HG02588 (cell line): ENCODE measurements around the gene RBM20.
A peak's percentile ranks its signal among the peaks of the same experiment; 100 is the strongest.
"Not testable (repeated sequence)": the region's sequence is repeated elsewhere in the genome, so short reads cannot be mapped to it uniquely, and the experiment has no call there.

Experiments
- ATAC-seq: cut with Tn5 transposase; IDR thresholded peaks from one replicate; pipeline ENCODE4 v1.9.1; 2021; ENCODE audit warnings: mild to moderate bottlenecking, moderate library complexity; ENCODE audit not compliant: unreplicated experiment

Gene RBM20

DNA sequence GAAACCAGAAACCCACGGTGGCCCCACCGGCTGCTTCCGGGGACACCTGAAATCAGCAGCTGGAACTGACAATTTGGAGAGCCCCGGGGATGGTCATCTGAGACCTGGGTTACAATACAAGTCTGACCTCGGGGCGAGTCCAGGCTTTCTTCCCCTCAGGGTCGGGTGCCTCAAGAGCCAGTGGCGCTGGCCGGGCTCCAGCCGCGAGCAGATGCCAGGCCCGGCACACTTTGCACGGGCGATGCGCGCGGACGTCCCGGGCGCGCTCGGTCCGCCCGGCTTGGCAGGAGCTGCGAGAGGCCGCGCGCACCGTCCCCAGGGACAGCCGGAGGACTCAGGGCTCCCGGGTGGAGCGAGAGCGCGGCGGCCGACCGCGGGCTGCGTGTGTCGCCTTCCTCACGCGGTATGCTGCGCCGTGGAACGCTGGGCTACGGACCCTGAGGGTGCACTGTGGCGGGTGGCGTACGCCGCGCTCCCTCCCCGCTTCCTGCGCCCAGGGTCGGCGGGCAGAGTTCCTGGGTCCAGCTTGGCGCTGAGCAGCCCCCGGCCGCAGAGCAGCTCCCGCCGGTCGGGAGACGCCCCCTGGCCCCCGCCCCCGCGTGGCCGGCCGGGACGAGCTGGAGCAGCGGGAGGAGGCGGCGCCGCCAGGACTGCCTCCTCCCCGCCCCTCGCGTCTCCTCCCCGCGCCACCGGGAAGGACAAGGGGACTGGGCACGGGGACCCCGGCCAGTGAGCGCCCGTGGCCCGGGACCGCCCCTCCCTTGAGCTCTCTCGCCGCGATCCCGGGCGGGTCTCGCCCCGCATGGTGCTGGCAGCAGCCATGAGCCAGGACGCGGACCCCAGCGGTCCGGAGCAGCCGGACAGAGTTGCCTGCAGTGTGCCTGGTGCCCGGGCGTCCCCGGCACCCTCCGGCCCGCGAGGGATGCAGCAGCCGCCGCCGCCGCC, at the start of gene RBM20:
RBM20 (plus strand) TSS at position 684 of the 945 bp plus-strand sequence; CDS start at position 803, 119 bp downstream.
- peak; percentile 39 for ATAC-seq

DNA sequence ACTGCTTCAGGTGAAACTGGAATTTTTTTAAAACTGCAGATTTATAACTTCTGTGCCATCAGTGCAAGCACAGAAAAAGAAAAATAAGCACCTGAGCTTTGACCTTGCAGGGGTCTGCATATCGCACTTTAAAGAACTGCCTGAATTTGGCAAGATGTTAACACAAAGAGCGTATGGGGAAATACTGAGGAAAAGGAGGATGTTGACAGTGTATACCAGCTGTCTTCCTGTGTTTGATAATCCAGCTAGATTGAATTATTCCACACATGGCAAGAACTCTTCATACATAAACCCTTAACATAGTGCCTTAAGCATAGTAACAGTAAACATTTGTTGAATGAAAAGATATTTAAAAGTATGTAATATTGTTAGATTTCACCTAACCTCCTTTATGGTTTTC, 46.7 kb upstream of the RBM20 start:
- no peak for ATAC-seq

DNA sequence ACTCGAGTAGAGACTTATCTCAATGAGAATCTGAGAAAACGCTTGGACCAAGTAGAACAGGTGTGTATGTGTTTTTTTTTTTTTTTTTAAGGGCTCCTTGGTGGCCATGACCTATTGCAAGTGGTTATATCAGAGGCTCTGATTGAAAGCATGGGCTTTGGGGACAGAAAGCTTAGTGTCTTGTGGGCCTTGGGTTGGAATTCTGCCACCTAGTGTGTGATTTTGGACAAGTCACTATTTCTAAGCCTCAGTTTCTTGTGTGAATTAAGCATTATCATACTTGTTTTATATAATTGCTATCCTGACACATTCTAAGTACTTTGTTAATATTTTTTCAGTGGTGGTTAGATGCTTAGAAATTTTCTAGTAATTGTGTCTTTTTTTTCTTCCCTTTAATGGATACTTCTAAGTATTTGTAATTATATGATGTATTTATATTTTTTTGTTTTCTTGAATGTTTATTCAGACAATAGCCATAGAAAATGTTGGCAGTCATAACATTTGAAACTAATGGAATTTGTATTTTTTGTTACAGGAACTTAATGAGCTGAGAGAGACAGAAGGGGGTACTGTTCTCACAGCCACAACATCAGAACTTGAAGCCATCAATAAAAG, 43.5 kb upstream of the RBM20 start:
- ATAC-seq: no peak

DNA sequence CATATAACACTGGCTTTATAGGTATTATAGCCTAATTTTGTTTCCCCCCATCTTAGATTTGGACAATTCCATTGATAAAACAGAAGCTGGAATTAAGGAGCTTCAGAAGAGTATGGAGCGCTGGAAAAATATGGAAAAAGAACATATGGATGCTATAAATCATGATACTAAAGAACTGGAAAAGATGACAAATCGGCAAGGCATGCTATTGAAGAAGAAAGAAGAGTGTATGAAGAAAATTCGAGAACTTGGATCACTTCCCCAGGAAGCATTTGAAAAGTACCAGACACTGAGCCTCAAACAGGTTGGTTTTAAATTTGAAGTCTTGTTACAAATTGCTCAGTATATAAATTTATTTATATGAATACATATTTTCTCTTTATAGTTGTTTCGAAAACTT, 42.6 kb upstream of the RBM20 start:
- ATAC-seq: no peak

DNA sequence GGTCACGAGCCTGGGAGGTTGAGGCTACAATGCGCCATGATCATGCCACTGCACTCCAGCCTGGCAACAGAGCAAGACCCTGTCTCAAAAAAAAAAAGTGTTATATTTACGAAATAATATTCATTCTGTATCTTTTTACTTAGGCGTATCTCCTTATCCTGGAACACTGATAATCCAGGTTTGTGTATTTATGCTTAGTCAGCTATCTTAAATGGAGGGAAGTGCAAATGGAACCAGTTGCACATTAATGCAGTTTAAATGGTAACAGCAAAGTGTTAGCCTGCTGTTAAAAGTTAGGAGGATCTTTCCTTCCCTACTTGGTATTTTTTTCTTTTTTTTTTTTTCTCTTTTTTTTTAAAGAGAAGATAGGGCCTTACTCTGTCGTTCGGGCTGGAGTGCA, 36.0 kb upstream of the RBM20 start:
- ATAC-seq: no peak

DNA sequence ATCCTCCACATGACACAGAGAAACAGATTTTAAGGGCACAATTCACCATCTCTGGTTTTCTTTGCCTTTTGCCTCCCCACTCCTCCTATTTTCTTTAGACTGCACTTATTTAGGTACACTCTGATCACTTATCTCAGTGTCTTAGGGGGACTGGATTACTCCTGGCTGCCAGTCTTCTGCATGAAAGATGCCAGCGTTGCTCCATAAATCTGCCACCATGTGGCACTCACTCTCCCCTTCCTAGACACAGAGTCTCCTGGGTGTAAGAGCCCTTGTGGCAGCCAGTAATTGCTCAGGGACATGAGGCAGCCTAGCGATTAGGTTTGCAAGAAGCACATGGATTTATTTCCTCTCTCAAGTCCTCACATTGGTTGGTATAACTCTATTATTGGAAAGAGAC, 34.5 kb upstream of the RBM20 start:
- ATAC-seq: no peak

DNA sequence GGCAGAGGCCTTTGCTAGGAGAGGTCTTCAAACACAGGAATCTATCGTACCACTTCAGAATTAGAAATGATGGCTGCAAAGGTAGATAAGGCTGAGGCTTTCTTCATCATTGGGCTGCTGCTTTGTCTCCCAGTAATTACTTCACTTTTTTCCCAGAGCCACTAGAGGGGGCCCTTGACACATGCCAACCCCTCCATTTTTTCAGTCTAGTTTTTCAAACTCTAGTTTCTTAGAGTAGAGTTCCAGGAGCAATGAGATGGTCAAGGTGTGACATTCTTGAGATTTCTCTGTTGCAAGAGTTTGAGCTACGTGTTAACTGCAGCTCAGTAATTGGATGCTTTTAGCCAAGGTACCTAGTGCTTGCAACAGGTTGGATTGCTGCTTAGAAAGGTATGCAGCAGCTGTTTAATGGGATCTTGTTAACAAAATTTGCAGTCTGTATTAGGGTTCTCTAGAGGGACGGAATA, 33.8 kb upstream of the RBM20 start:
- no peak for ATAC-seq

DNA sequence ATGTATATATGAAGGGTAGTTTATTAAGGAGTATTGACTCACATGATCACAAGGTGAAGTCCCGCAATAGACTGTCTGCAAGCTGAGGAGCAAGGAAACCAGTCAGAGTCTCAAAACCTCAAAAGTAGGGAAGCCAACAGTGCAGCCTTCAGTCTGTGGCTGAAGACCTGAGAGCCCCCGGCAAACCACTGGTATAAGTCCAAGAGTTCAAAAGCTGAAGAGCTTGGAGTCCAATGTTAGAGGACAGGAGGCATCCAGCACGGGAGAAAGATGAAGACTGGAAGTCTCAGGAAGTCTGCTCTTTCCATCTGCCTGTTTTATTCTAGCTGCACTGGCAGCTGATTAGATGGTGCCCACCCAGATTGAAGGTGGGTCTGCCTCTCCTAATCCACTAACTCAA, 33.4 kb upstream of the RBM20 start:
- not testable (repeated sequence) for ATAC-seq

DNA sequence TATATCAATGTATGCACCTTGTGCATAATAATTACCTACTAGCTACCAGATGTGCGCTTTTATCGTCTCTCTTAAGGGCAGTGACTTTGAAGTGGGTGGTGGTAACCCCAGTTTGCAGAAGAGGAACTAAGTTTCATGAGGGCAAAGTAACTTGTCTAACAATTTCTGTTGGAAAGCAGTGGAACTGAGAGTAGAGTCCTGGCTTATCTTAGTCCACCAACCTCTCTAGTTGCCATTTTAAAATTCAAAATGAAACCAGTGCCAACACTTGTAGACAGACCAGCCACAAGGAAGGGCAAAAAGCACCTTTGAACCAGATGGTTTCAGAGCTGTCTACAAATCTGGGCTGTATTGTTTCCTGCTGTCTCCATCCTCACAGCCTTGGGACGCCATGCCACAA, 32.0 kb upstream of the RBM20 start:
- no peak for ATAC-seq

DNA sequence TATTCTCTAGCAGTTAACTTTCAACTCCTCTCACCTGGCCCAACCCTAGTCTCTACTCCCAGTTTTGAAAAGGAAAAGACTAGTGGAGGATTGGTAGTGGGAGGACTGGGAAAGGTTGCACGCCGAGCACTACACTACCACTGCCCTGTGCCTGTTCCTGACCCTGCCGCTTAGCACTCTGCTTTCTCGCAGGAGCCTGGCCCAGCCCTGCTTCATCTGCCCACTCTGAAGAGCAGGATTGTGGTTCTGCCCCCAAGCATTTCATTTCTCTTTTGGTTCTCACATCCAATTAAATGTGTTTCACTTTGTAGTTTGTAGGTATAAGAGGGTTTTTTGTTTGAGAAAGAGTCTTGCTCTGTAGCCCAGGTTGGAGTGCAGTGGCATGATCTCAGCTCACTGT, 31.5 kb upstream of the RBM20 start:
- ATAC-seq: no peak

DNA sequence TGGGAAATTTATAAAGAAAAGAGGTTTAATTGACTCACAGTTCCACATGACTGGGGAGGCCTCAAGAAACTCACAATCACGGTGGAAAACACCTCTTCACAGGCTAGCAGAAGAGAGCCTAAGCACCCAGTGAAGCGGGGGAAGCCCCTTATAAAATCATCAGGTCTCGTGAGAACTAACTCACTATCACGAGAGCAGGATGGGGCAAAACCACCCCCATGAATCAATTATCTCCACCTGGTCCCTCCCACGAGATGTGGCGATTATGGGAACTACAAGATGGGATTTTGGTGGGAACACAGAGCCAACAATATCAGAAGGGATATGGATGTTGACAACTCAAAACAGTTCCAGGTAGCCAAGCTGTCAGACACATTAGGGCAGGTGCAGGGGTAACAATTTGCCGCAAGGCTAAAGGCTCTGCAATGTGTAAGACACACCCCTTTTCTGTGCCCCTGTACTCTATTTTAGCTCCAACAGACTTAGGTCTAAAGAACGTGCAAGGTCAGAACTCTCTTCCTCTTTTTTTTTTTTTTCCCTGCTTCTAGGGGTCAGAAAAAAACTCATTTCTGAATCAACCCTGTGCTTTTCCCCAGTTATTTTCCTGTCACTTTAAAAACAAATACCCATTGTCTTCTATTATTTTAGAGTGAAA, 30.7 kb upstream of the RBM20 start:
- ATAC-seq: peak; percentile 21

DNA sequence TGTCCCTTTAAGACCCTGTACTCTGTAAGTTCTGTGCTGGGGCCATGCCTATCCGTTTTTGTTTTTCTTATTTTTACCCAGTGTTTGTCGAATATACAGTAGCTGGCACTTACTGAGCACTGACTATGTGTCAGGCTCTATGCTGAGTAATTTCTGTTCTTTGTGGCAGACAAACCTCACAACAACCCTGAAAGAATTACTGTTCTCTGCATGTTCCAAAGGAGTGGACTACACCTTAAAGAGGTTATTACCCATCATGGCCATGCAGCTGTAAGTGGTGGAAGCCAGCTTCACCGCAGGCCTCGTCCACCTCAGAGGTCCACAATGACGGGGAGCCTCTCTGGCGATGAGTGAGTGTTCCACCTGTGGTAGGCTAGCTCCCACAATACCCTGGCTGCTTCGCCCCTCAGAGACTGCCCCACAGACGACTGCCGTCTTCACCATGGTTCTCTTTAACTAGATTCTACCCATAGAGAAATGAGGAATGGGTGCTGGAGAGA, 30.1 kb upstream of the RBM20 start:
- peak; percentile 52 for ATAC-seq

DNA sequence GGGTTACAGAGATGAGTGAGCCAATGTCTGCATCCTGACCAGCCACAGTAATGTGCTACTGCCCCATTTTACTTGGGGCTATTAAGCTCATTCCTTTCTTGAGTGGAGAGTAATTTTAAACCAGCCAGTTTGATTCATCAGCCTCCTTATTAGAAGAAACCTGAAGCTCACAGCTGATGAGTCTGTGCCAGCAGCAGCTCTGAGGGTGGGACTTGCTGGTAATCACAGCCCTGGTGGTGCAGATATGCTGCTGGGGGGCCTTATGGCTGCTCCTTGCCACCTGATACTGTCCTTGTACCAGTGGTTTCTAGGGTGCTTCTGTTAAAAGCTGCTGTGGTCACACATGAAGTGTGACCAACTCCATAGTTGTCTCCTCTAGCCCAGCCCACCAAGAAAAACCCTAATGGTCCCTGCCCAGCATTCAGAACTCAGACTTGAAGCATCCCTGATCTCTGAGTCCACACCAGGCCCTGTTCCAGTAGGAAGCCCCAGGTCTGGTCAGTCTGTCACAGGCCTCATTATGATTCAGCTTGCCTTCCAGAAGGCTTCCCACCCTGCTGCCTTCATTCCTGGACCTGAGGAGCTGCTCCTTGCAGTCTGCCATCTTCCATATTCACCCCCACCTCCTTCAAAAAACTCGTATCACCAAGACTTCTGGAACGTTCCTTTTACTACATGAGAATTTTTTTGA, 28.9 kb upstream of the RBM20 start:
- ATAC-seq: no peak

DNA sequence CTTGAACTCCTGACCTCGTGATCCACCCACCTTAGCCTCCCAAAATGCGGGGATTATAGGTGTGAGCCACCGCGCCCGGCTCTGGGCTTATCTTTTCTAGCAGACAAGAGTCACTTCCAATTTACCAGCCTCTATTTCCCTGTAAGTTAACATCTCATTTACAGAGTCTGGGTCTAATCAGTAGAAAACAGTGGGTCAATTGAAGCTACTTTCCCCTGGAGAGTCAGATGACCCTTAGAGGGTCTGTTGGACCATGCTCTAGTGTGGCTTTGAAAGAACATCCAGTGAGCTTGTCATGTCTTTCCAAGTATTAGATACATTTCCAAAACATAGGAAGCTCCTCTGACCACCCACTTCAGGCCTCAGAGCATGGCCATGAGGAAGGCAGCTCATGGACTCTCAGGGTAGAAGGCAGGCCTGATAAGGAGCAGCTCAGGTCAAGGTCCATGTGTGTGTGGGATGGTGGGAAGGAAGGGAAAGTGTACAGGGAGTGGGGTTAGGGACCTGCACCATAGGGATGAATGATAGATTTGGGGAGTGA, 27.6 kb upstream of the RBM20 start:
- no peak for ATAC-seq

DNA sequence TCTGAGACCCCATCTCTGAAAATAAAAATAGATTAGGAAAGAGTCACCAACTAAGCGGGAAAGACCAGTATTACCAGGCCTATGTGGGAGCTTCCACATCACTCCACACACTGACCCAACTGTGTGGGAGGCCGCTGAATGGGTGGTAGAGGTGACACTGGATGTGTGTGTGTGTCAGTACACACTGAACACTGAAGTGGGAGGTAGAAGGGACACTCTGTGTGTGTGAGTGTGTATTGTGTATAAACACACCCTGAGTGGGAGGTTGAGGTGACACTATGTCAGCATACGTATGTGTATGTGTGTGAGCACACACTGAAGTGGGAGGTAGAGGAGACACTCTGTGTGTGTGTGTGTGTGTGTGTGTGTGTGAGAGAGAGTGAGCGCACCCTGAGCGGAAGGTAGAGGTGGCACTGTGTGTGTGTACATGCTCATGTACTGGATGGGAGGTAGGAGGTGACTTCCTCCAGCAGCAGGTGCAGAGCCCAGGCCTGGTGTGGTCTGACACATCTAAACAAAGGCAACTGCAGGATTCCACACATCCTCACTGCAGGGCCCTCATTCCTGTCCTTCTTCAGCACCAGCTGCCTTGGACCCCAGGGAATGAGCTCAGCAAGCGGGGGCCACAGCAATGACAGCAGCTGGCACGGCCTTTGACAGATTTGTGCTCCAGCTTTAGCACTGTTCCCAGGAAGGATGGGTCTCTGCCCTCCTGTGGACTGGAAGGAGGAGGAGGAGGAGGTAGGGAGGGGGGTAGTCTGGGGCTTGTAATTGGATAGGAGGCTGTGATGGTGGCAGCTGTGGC, 26.5 kb upstream of the RBM20 start:
- no peak for ATAC-seq

DNA sequence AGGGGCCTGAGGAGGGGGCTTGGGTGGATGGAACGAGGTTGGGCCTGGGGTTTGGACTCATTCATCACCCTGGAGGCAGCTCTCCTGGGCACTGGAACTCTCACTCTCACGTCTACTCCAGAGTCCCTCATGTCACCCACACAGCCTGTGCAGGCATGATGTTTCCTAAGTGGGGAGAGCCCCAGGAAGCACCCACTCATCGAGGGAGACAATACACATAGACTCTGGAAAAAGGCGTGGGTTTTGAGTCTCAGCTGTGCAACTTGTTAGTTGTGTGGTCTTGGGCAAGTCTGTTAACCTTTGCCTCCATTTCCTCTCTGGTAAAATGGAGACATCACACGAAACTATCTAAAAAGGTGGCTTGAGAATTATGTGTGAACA, 25.9 kb upstream of the RBM20 start:
- ATAC-seq: no peak

DNA sequence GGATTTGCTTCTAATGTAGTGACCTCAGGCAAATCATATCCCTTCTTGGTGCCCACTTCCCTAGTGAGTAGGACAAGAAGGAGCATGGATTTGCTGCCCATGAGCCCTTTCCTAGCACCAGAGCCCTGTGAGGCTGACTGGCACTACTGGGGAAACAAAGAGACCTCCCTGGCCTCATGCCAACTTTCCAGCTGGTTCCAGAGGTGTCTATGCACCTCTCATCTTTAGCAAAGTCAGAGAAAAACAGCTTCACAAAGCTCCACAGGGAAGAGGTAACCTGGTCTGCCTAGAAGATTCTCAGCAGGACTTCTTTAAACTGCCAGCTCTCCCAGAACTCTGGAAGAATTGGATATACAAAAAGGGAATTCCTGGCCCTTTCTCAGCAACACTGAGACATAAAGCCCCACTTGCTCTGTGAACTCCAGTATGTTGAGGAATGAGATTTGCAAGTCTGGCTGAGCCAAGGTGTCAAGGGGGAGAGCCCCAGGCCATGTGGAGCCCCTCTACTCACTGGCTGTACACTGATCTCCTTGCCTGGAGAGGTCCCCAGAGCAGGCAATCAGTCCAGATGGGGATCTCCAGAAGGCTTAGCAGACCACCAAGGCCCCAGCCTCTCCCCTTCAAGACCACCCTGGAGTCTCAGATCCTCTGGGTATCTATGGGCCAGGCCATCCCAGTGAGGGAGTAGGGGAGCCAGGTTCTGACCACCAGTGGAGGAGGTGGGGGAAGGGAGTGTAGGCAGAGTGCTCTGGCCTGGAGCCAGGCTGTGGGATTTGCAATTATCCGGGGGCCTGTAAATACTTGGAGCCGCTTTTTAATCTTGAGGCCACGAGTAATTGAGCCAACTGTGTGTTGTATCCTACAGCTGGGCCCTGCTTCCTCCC, 24.4 kb upstream of the RBM20 start:
- ATAC-seq: no peak

DNA sequence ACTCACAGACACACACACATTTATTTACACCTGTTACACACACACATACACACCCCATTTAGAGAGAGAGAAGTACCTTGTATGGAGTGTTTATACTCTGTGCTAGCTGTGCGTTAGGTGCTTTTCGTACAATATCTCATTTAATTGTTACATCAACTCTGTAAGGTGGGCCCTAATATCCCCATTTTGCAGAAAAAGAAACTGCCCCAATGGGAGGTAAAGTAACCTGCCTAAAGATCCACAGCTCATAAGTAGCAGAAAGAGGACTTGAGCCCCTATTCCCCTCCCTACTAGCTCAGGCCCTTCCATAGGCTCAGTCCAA, 23.8 kb upstream of the RBM20 start:
- no peak for ATAC-seq

DNA sequence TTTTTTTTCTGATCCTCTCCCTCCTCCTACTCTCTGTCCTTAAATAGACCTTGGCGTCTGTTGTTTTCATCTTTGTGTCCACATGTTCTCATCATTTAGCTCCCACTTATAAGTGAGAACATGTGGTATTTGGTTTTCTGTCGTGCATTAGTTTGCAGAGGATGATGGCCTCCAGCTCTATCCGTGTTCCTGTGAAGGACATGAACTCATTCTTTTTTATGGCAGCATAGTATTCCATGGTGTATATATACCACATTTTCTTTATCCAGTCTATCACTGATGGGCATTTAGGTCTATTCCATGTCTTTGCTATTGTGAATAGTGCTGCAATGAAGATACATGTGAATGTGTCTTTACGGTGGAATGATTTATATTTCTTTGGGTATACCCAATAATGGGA, 20.8 kb upstream of the RBM20 start:
- ATAC-seq: not testable (repeated sequence)
